Neural cell (in vitro differentiated cells): ENCODE data around the gene GSTO2.

Experiments used
- CTCF ChIP-seq: fragments of 450-650 bp; IDR thresholded peaks from 2 replicates; pipeline ENCODE4 v1.5.1; 2014; ENCODE audit warnings: antibody characterized with exemption, mild to moderate bottlenecking, moderate library complexity; ENCODE audit not compliant: poor library complexity, severe bottlenecking
- EP300 ChIP-seq: fragments of 450-650 bp; conservative IDR thresholded peaks from 2 replicates; pipeline ENCODE4 v1.6.1; 2014; ENCODE audit warnings: antibody characterized with exemption, mild to moderate bottlenecking, moderate library complexity; ENCODE audit not compliant: poor library complexity, severe bottlenecking
- EZH2 ChIP-seq: fragments of 200-600, 300-800 bp; shearing (Covaris generic), sonication (generic); IDR thresholded peaks from 2 replicates; pipeline ENCODE4 v1.6.1; 2014; ENCODE audit warnings: antibody characterized with exemption, low read length, borderline replicate concordance, mild to moderate bottlenecking; ENCODE audit not compliant: insufficient read depth, poor library complexity, severe bottlenecking
- MXI1 ChIP-seq: fragments of 450-650 bp; conservative IDR thresholded peaks from 2 replicates; pipeline ENCODE4 v1.6.1; 2014; ENCODE audit warnings: antibody characterized with exemption, mild to moderate bottlenecking; ENCODE audit not compliant: poor library complexity, severe bottlenecking
- POLR2AphosphoS5 ChIP-seq: IDR thresholded peaks from 2 replicates; pipeline ENCODE4 v1.6.1; 2012
- RAD21 ChIP-seq: fragments of 450-650 bp; conservative IDR thresholded peaks from 2 replicates; pipeline ENCODE4 v1.6.1; 2014; ENCODE audit warnings: antibody characterized with exemption, mild to moderate bottlenecking, moderate library complexity
- REST ChIP-seq: IDR thresholded peaks from 2 replicates; pipeline ENCODE4 v1.6.1; 2012; ENCODE audit warnings: borderline replicate concordance
- SMC3 ChIP-seq: fragments of 450-650 bp; conservative IDR thresholded peaks from 2 replicates; pipeline ENCODE4 v1.6.1; 2014; ENCODE audit warnings: antibody characterized with exemption, mild to moderate bottlenecking, moderate library complexity; ENCODE audit not compliant: poor library complexity
- TAF1 ChIP-seq: IDR thresholded peaks from 2 replicates; pipeline ENCODE4 v1.6.1; 2012; ENCODE audit warnings: low read depth

- no peak for TF ChIP-seq CTCF
- TF ChIP-seq TAF1, result no peak
- TF ChIP-seq MXI1, result no peak
- TF ChIP-seq EP300, result no peak
- no peak for TF ChIP-seq POLR2AphosphoS5
- no peak for TF ChIP-seq EZH2
- TF ChIP-seq RAD21, result no peak
- TF ChIP-seq SMC3, result no peak
- TF ChIP-seq REST, result no peak
Observed at GRCh38 chr10:104323085-104323484, 54.1 kb downstream of the GSTO2 start.
